MM.1S (cell line): Measurements from ENCODE around the gene WSB1.

Experiments
- DNase-seq: peaks from one replicate; pipeline ENCODE4 v3.0.0-alpha.2; 2015
- H2AFZ ChIP-seq: fragments of 300-600 bp; sonication (generic); 2 replicates; pipeline ENCODE4 v1.6.0; 2016; ENCODE audit warnings: antibody characterized with exemption, low read length
- H3F3A ChIP-seq: fragments of 300-600 bp; sonication (generic); 2 replicates; pipeline ENCODE4 v1.6.1; 2016; ENCODE audit warnings: mild to moderate bottlenecking, antibody characterized with exemption, low read length, moderate library complexity, mixed read lengths; ENCODE audit not compliant: insufficient read depth
- H3K27ac ChIP-seq: fragments of 300-600 bp; sonication (generic); 2 replicates; pipeline ENCODE4 v1.5.1; 2016; ENCODE audit warnings: mild to moderate bottlenecking, low read length
- H3K27me3 ChIP-seq: fragments of 300-600 bp; sonication (generic); replicated peaks from 2 replicates; pipeline ENCODE4 v1.6.0; 2016; ENCODE audit warnings: low read length; ENCODE audit not compliant: insufficient read depth
- H3K36me3 ChIP-seq: fragments of 300-600 bp; sonication (generic); replicated peaks from 2 replicates; pipeline ENCODE4 v1.6.1; 2016; ENCODE audit warnings: mild to moderate bottlenecking, low read length, mixed read lengths; ENCODE audit not compliant: insufficient read depth
- H3K4me1 ChIP-seq: fragments of 300-600 bp; sonication (generic); 2 replicates; pipeline ENCODE4 v1.6.1; 2016; ENCODE audit warnings: low read length, mixed read lengths
- H3K4me2 ChIP-seq: fragments of 300-600 bp; sonication (generic); 2 replicates; pipeline ENCODE4 v1.6.0; 2016; ENCODE audit warnings: low read depth, low read length
- H3K4me3 ChIP-seq: fragments of 300-600 bp; sonication (generic); 2 replicates; pipeline ENCODE4 v1.5.1; 2016; ENCODE audit warnings: low read length, mixed read lengths
- H3K79me2 ChIP-seq: fragments of 300-600 bp; sonication (generic); 2 replicates; pipeline ENCODE4 v1.6.1; 2016; ENCODE audit warnings: mixed run types, low read length, mixed read lengths
- H3K9ac ChIP-seq: fragments of 300-600 bp; sonication (generic); 2 replicates; pipeline ENCODE4 v1.6.1; 2016; ENCODE audit warnings: low read length, mixed read lengths
- H3K9me2 ChIP-seq: fragments of 300-600 bp; sonication (generic); replicated peaks from 2 replicates; pipeline ENCODE4 v1.6.1; 2016; ENCODE audit warnings: mild to moderate bottlenecking, low read length, mixed read lengths; ENCODE audit not compliant: insufficient read depth
- H3K9me3 ChIP-seq: fragments of 300-600 bp; sonication (generic); replicated peaks from 2 replicates; pipeline ENCODE4 v1.6.1; 2016; ENCODE audit warnings: mild to moderate bottlenecking, low read length, mixed read lengths; ENCODE audit not compliant: insufficient read depth
- H4K20me1 ChIP-seq: fragments of 300-600 bp; sonication (generic); 2 replicates; pipeline ENCODE4 v1.6.1; 2016; ENCODE audit warnings: mild to moderate bottlenecking, low read length, moderate library complexity, mixed read lengths; ENCODE audit not compliant: insufficient read depth
- CTCF ChIP-seq: fragments of 300-600 bp; sonication (generic); IDR thresholded peaks from 2 replicates; pipeline ENCODE4 v1.5.1; 2016; ENCODE audit warnings: antibody characterized with exemption, low read length, mixed read lengths
- EZH2 ChIP-seq: fragments of 300-600 bp; sonication (generic); optimal IDR thresholded peaks from 2 replicates; pipeline ENCODE3; 2017; ENCODE audit warnings: low read depth, mild to moderate bottlenecking, antibody characterized with exemption, low read length, mixed read lengths
- EZH2phosphoT487 ChIP-seq: fragments of 300-600 bp; sonication (generic); IDR thresholded peaks from 2 replicates; pipeline ENCODE4 v1.6.1; 2018; ENCODE audit warnings: antibody characterized with exemption, low read length

Gene WSB1

GRCh38 chr17:27289856-27290255 lies 4.1 kb upstream of the WSB1 start:
- no peaks in the 10 kb centered on the region for H3K9me2 ChIP-seq
- H3K4me3 ChIP-seq: no peak overlapping the region
- H3F3A ChIP-seq: peaks cover 9% of the 10 kb centered on the region
- peaks cover 7% of the 10 kb centered on the region for H3K79me2 ChIP-seq
- no peaks in the 10 kb centered on the region for H3K9me3 ChIP-seq
- H3K4me1 ChIP-seq: peaks cover 5% of the 10 kb centered on the region
- no peak overlapping the region for H3K4me2 ChIP-seq
- H4K20me1 ChIP-seq: no peaks in the 10 kb centered on the region
- H3K27ac ChIP-seq: no peak overlapping the region
- TF ChIP-seq EZH2phosphoT487 (no peak), CTCF (no peak), EZH2 (no peak)
- H3K27me3 ChIP-seq: no peaks in the 10 kb centered on the region
- H2AFZ ChIP-seq: no peak overlapping the region
- H3K36me3 ChIP-seq: no peaks in the 10 kb centered on the region
- H3K9ac ChIP-seq: no peak overlapping the region
- DNase-seq: no peak

GRCh38 chr17:27290916-27291598 lies 2.9 kb upstream of the WSB1 start:
- H3K36me3 ChIP-seq: no peaks in the 10 kb centered on the region
- H3K4me1 ChIP-seq: peaks cover 7% of the 10 kb centered on the region
- no peaks in the 10 kb centered on the region for H4K20me1 ChIP-seq
- H3K9ac ChIP-seq: no peak overlapping the region
- no peaks in the 10 kb centered on the region for H3K27me3 ChIP-seq
- no peak overlapping the region for H3K4me2 ChIP-seq
- no peaks in the 10 kb centered on the region for H3K9me3 ChIP-seq
- H3K79me2 ChIP-seq: peaks cover 19% of the 10 kb centered on the region
- no peak overlapping the region for H3K4me3 ChIP-seq
- TF ChIP-seq EZH2 (no peak), EZH2phosphoT487 (no peak), CTCF (no peak)
- no peaks in the 10 kb centered on the region for H3K9me2 ChIP-seq
- peaks cover 16% of the 10 kb centered on the region for H3F3A ChIP-seq
- no peak overlapping the region for H3K27ac ChIP-seq
- DNase-seq: no peak
- H2AFZ ChIP-seq: no peak overlapping the region

- no peaks in the 10 kb centered on the region for H3K9me2 ChIP-seq
- no peak for TF ChIP-seq CTCF
- no peak for TF ChIP-seq EZH2phosphoT487
- no peak for TF ChIP-seq EZH2
- DNase-seq: no peak
- H4K20me1 ChIP-seq: no peaks in the 10 kb centered on the region
- peaks cover 43% of the 10 kb centered on the region for H3K79me2 ChIP-seq
- H3K4me1 ChIP-seq: peaks cover 10% of the 10 kb centered on the region
- no peaks in the 10 kb centered on the region for H3K9me3 ChIP-seq
- no peaks in the 10 kb centered on the region for H3K36me3 ChIP-seq
- no peaks in the 10 kb centered on the region for H3K27me3 ChIP-seq
- peaks cover 16% of the 10 kb centered on the region for H3F3A ChIP-seq
- H3K9ac ChIP-seq: peak overlapping the region; percentile 90; the same call in 1 of the 2 replicates
- H2AFZ ChIP-seq: peak overlapping the region; percentile 99
- H3K4me3 ChIP-seq: peak overlapping the region; percentile 99
- H3K4me2 ChIP-seq: peak overlapping the region; percentile 56
- H3K27ac ChIP-seq: peak overlapping the region; percentile 89; the same call in 1 of the 2 replicates
Observed at GRCh38 chr17:27293359-27293897, 486 bp upstream of the WSB1 start.
